ENCODE measurements around the gene HSPG2. TPM values are rescaled to one million over a fixed set of nuclear protein-coding genes. Genes with fewer than 3 reads are reported as not detected.

The HSPG2 gene
- total RNA-seq, 1 donor from 2014 or later: 197 TPM

DNA sequence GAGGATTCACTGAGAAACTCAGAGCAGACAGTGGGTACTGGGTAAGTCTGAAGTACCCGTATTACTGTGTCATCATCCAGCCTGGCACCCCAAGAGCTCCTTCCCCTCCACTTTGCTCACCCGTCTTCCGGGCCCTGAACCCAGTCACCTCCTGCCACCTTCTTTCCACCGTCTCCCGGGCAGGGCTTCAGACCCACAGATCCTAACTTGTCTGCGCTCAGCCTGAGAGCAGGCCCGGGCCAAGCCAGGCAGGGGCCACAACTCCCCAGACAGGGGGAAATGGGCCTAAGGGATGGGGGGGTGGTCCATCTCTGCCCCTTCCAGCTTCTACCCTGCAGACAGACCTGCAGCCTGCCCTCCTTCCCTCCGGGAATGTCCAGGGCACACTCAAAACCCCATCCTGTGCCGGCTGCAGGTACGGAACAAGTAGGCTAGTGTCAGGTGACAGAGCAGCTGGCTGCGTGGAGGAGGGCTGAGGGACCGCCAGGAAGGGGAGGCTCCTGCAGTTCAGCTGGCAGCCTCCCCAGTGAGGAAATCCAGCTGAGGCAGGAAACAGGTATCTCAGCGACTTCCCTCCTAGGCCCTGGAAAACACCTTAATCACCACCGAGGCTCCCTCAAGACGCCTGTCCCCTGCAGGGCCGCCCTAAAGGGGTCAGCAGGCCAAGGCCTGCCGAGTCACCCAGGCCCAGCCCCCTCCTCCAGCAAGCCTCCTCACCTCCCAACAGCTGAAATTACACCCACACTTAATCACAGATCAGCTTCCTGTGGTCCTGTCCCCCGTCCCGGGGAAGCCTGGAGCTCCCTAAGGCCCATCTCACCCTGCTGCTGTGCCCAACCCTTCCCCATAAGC lies 3.5 kb downstream of the HSPG2 start:
- Mint-ChIP-seq H3K36me3 (ENCODE audit: unreplicated experiment) (peaks cover 4% of the 10 kb centered on the region), H3K4me1 (ENCODE audit: unreplicated experiment) (peaks cover 78% of the 10 kb centered on the region), H3K9me3 (ENCODE audit: unreplicated experiment) (no peaks in the 10 kb centered on the region), H3K27ac (ENCODE audit: unreplicated experiment) (peak overlapping the region; percentile 71), H3K27me3 (ENCODE audit: unreplicated experiment) (no peaks in the 10 kb centered on the region), H3K4me3 (ENCODE audit: unreplicated experiment) (peak overlapping the region; percentile 22)
- DNase-seq (ENCODE audit: extremely low spot score, unreplicated experiment): no peak
- TF ChIP-seq, protein P1, sequence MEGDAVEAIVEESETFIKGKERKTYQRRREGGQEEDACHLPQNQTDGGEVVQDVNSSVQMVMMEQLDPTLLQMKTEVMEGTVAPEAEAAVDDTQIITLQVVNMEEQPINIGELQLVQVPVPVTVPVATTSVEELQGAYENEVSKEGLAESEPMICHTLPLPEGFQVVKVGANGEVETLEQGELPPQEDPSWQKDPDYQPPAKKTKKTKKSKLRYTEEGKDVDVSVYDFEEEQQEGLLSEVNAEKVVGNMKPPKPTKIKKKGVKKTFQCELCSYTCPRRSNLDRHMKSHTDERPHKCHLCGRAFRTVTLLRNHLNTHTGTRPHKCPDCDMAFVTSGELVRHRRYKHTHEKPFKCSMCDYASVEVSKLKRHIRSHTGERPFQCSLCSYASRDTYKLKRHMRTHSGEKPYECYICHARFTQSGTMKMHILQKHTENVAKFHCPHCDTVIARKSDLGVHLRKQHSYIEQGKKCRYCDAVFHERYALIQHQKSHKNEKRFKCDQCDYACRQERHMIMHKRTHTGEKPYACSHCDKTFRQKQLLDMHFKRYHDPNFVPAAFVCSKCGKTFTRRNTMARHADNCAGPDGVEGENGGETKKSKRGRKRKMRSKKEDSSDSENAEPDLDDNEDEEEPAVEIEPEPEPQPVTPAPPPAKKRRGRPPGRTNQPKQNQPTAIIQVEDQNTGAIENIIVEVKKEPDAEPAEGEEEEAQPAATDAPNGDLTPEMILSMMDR (IDR thresholded peaks at IDR 0.05): no peak

DNA sequence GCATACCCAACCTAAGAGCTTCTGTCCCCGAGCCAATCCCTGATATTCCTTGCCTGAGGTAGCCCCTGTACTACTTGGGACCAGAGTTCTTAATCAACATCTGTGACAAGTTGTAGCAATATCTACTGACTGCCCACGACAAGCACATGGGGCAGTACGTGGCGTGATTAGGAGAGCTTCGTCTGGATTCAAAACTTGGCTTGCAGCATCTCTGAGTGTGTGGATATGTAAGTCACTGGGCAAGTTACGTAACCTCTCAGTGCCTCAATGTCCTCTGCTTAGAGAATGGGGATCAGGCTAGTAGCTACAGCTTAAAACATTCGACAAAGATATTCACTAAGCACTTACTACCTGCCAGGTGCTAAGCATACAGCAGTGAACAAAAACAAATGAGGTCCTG lies 5.0 kb downstream of the HSPG2 start:
- H3K4me3 Mint-ChIP-seq (ENCODE audit: unreplicated experiment): no peak overlapping the region
- peaks cover 4% of the 10 kb centered on the region for H3K36me3 Mint-ChIP-seq (ENCODE audit: unreplicated experiment)
- DNase-seq (ENCODE audit: extremely low spot score, unreplicated experiment): no peak
- TF ChIP-seq, protein P1 (IDR thresholded peaks at IDR 0.05): no peak
- peaks cover 82% of the 10 kb centered on the region for H3K4me1 Mint-ChIP-seq (ENCODE audit: unreplicated experiment)
- H3K27ac Mint-ChIP-seq (ENCODE audit: unreplicated experiment): peak overlapping the region; percentile 81
- no peaks in the 10 kb centered on the region for H3K9me3 Mint-ChIP-seq (ENCODE audit: unreplicated experiment)
- no peaks in the 10 kb centered on the region for H3K27me3 Mint-ChIP-seq (ENCODE audit: unreplicated experiment)

GRCh38 chr1:21931171-21932093 lies 5.7 kb downstream of the HSPG2 start:
- Mint-ChIP-seq H3K36me3 (ENCODE audit: unreplicated experiment) (peaks cover 4% of the 10 kb centered on the region), H3K4me1 (ENCODE audit: unreplicated experiment) (peaks cover 87% of the 10 kb centered on the region), H3K27me3 (ENCODE audit: unreplicated experiment) (no peaks in the 10 kb centered on the region), H3K27ac (ENCODE audit: unreplicated experiment) (peak overlapping the region; percentile 81), H3K4me3 (ENCODE audit: unreplicated experiment) (no peak overlapping the region), H3K9me3 (ENCODE audit: unreplicated experiment) (no peaks in the 10 kb centered on the region)
- TF ChIP-seq, protein P1 (IDR thresholded peaks at IDR 0.05): no peak
- DNase-seq (ENCODE audit: extremely low spot score, unreplicated experiment): no peak

- H3K27ac Mint-ChIP-seq (ENCODE audit: unreplicated experiment): peak overlapping the region; percentile 81
- TF ChIP-seq, protein P1 (IDR thresholded peaks at IDR 0.05): no peak
- H3K4me1 Mint-ChIP-seq (ENCODE audit: unreplicated experiment): peaks cover 84% of the 10 kb centered on the region
Measured at GRCh38 chr1:21930629-21931170, 6.4 kb downstream of the HSPG2 start.

More at GRCh38 chr1:21930629-21931170, 6.4 kb downstream of the HSPG2 start:
- peaks cover 4% of the 10 kb centered on the region for H3K36me3 Mint-ChIP-seq (ENCODE audit: unreplicated experiment)
- no peak overlapping the region for H3K4me3 Mint-ChIP-seq (ENCODE audit: unreplicated experiment)
- no peaks in the 10 kb centered on the region for H3K9me3 Mint-ChIP-seq (ENCODE audit: unreplicated experiment)
- no peak for DNase-seq (ENCODE audit: extremely low spot score, unreplicated experiment)
- H3K27me3 Mint-ChIP-seq (ENCODE audit: unreplicated experiment): no peaks in the 10 kb centered on the region
